ENCODE results near the gene VAMP5.
A peak's percentile ranks its signal among the peaks of the same experiment; 100 is the strongest.
"Not testable (repeated sequence)": the region's sequence is repeated elsewhere in the genome, so short reads cannot be mapped to it uniquely, and the experiment has no call there.

Gene VAMP5

GRCh38 chr2:85549826-85550225 is 34.4 kb upstream of the VAMP5 start:
- no peak for DNase-seq (ENCODE audit: low read depth in 2 of 3, low spot score in 2 of 3)

GRCh38 chr2:85550486-85550885 is 33.7 kb upstream of the VAMP5 start:
- DNase-seq (ENCODE audit: low read depth in 2 of 3, low spot score in 2 of 3), result no peak

- DNase-seq (ENCODE audit: low read depth in 2 of 3, low spot score in 2 of 3), result peak; percentile 48 to 75 (median 67)
Observed at GRCh38 chr2:85551698-85552678, 32.2 kb upstream of the VAMP5 start.

- DNase-seq (ENCODE audit: low read depth in 2 of 3, low spot score in 2 of 3), result no peak
Observed at GRCh38 chr2:85553184-85553583, 31.0 kb upstream of the VAMP5 start.

- no peak for DNase-seq (ENCODE audit: low read depth in 2 of 3, low spot score in 2 of 3)
Observed at GRCh38 chr2:85554980-85555612, 29.1 kb upstream of the VAMP5 start.

- no peak for DNase-seq (ENCODE audit: low read depth in 2 of 3, low spot score in 2 of 3)
Observed at GRCh38 chr2:85557130-85557529, 27.1 kb upstream of the VAMP5 start.

- DNase-seq (ENCODE audit: low read depth in 2 of 3, low spot score in 2 of 3), result no peak
Observed at GRCh38 chr2:85558160-85558559, 26.1 kb upstream of the VAMP5 start.

- DNase-seq (ENCODE audit: low read depth in 2 of 3, low spot score in 2 of 3), result not testable (repeated sequence)
Observed at GRCh38 chr2:85560403-85560726, 23.9 kb upstream of the VAMP5 start.

- DNase-seq (ENCODE audit: low read depth in 2 of 3, low spot score in 2 of 3), result peak in 1 of 3 experiments; percentile 20
Observed at GRCh38 chr2:85560812-85561279, 23.4 kb upstream of the VAMP5 start.

GRCh38 chr2:85561280-85562212 is 22.7 kb upstream of the VAMP5 start, which contains the start of gene GGCX:
Gene GGCX (minus strand): TSS chr2:85561493. CDS start chr2:85561428, 65 bp downstream.
- DNase-seq (ENCODE audit: low read depth in 2 of 3, low spot score in 2 of 3), result peak; percentile 85 to 92 (median 91)

GRCh38 chr2:85564144-85564563 is 20.1 kb upstream of the VAMP5 start:
- DNase-seq (ENCODE audit: low read depth in 2 of 3, low spot score in 2 of 3), result no peak

GRCh38 chr2:85566265-85566664 is 18.0 kb upstream of the VAMP5 start:
- no peak for DNase-seq (ENCODE audit: low read depth in 2 of 3, low spot score in 2 of 3)

GRCh38 chr2:85575739-85576138 is 8.5 kb upstream of the VAMP5 start:
- DNase-seq (ENCODE audit: low read depth in 2 of 3, low spot score in 2 of 3), result no peak

- no peak for DNase-seq (ENCODE audit: low read depth in 2 of 3, low spot score in 2 of 3)
Observed at GRCh38 chr2:85577063-85577385, 7.2 kb upstream of the VAMP5 start.

- peak in 1 of 3 experiments; percentile 38 for DNase-seq (ENCODE audit: low read depth in 2 of 3, low spot score in 2 of 3)
Observed at GRCh38 chr2:85577386-85578242, 6.6 kb upstream of the VAMP5 start, which contains the start of gene VAMP8. Gene VAMP8 (plus strand): TSS chr2:85577586. CDS start chr2:85577647, 61 bp downstream.

- DNase-seq (ENCODE audit: low read depth in 2 of 3, low spot score in 2 of 3), result no peak
Observed at GRCh38 chr2:85578243-85579180, 5.7 kb upstream of the VAMP5 start.

GRCh38 chr2:85579266-85579935 is 4.8 kb upstream of the VAMP5 start:
- DNase-seq (ENCODE audit: low read depth in 2 of 3, low spot score in 2 of 3), result no peak

GRCh38 chr2:85580206-85580605 is 4.0 kb upstream of the VAMP5 start:
- no peak for DNase-seq (ENCODE audit: low read depth in 2 of 3, low spot score in 2 of 3)

All from activated CD8-positive, alpha-beta memory T cell treated with anti-CD3 and anti-CD28 coated beads for 48 hours (primary cell).